CD4-positive, alpha-beta T cell (primary cell): ENCODE data around the gene POPDC2. TPM values are rescaled to one million over a fixed set of nuclear protein-coding genes. Genes with fewer than 3 reads are reported as not detected.

Experiments
- total RNA-seq, 174 experiments: library from RNA in 2 of 174; stranded (reverse) in 2 of 174; gene quantifications; one replicate each; pipeline ENCODE4 v1.2.3 and lab custom pipeline; 2021 to 2026

Gene POPDC2
- total RNA-seq, 2 experiments from 2014 or later = 2.6 to 3.5 TPM

Other genes with a start within 250 kb of the POPDC2 start
- 10 to 100 TPM; 54.1 to 58.0 TPM for gene TMEM39A, start 197.0 kb downstream of the POPDC2 start, total RNA-seq
- gene POGLUT1, start 191.6 kb downstream of the POPDC2 start, total RNA-seq = 10 to 100 TPM; 14.3 to 14.4 TPM
- gene TIMMDC1, start 162.0 kb downstream of the POPDC2 start, total RNA-seq = 10 to 100 TPM; 14.4 to 18.3 TPM
- gene CD80, start 101.0 kb downstream of the POPDC2 start, total RNA-seq = under 1 TPM; 0.17 to 0.41 TPM
- gene ADPRH, start 81.1 kb downstream of the POPDC2 start, total RNA-seq = under 1 TPM; 0.36 TPM
- gene PLA1A, start 62.7 kb downstream of the POPDC2 start, total RNA-seq = not detected
- 10 to 100 TPM; 24.6 to 26.3 TPM for gene COX17, start 16.8 kb upstream of the POPDC2 start, total RNA-seq
- gene CFAP91, start 42.4 kb upstream of the POPDC2 start, total RNA-seq = not detected
- gene NR1I2, start 121.5 kb upstream of the POPDC2 start, total RNA-seq = under 1 TPM in 1 of 2 experiments, not detected in 1; 0.25 TPM